CD14-positive monocyte (primary cell): Measurements from ENCODE around the gene GNAZ. TPM values are rescaled to one million over a fixed set of nuclear protein-coding genes. Genes with fewer than 3 reads are reported as not detected.

ENCODE experiments used
- DNase-seq, 3 donors: peaks; one replicate each; pipeline ENCODE4 v3.0.0-alpha.2; 2011 to 2022
- H2AFZ ChIP-seq: 2 replicates; pipeline ENCODE4 v1.6.0; 2012; ENCODE audit warnings: mild to moderate bottlenecking, low read depth, low read length, inconsistent platforms; ENCODE audit not compliant: insufficient read depth, poor library complexity, severe bottlenecking
- H3K27ac ChIP-seq, 2 donors: 1 replicate in 1 of 2; 2 replicates in 1 of 2; pipeline ENCODE4 v1.5.1; 2012 to 2013; ENCODE audit warnings: low read length in 2 of 2, control low read depth in 1 of 2, inconsistent platforms in 1 of 2, low read depth in 1 of 2, mild to moderate bottlenecking in 1 of 2
- H3K27me3 ChIP-seq, 2 donors: one replicate each; pipeline versions ENCODE4 v1.6.0 to v1.6.1; 2011 to 2013; ENCODE audit warnings: low read length in 2 of 2; ENCODE audit not compliant: control insufficient read depth in 2 of 2, insufficient read depth in 2 of 2
- H3K36me3 ChIP-seq, 2 donors: replicated peaks in 1 of 2; 1 replicate in 1 of 2; 2 replicates in 1 of 2; pipeline versions ENCODE4 v1.5.1 to v1.6.1; 2012 to 2013; ENCODE audit warnings: low read length in 2 of 2, control low read depth in 1 of 2, inconsistent platforms in 1 of 2, mild to moderate bottlenecking in 1 of 2; ENCODE audit not compliant: insufficient read depth in 2 of 2, control insufficient read depth in 1 of 2
- H3K4me1 ChIP-seq, 2 donors: 1 replicate in 1 of 2; 2 replicates in 1 of 2; pipeline versions ENCODE4 v1.5.1 to v1.6.1; 2012 to 2013; ENCODE audit warnings: low read length in 2 of 2, control low read depth in 1 of 2, inconsistent platforms in 1 of 2, mild to moderate bottlenecking in 1 of 2, moderate library complexity in 1 of 2; ENCODE audit not compliant: insufficient read depth in 2 of 2, control insufficient read depth in 1 of 2
- H3K4me2 ChIP-seq: replicated peaks from 2 replicates; pipeline ENCODE3; 2012; ENCODE audit warnings: low read length, moderate library complexity, mild to moderate bottlenecking; ENCODE audit not compliant: poor library complexity, severe bottlenecking; ENCODE audit errors: extremely low read depth
- H3K4me3 ChIP-seq, 3 experiments: fragments of 200-600 bp in 1 of 3; sonication (generic) in 1 of 3; replicated peaks in 1 of 3; 1 replicate in 2 of 3; 2 replicates in 1 of 3; pipeline ENCODE4 v1.5.1; 2011 to 2013; ENCODE audit warnings: low read length in 3 of 3, mild to moderate bottlenecking in 3 of 3, control low read depth in 2 of 3, low read depth in 2 of 3, inconsistent platforms in 1 of 3, moderate library complexity in 1 of 3
- H3K79me2 ChIP-seq: 2 replicates; pipeline ENCODE4 v1.6.0; 2012; ENCODE audit warnings: mild to moderate bottlenecking, control low read depth, inconsistent platforms, low read length, moderate library complexity; ENCODE audit not compliant: insufficient read depth
- H3K9ac ChIP-seq: 2 replicates; pipeline ENCODE4 v1.6.0; 2017; ENCODE audit warnings: low read length, mild to moderate bottlenecking; ENCODE audit not compliant: insufficient read depth, poor library complexity, severe bottlenecking
- H3K9me3 ChIP-seq, 2 donors: replicated peaks in 1 of 2; 1 replicate in 1 of 2; 2 replicates in 1 of 2; pipeline versions ENCODE4 v1.5.1 to v1.6.1; 2012 to 2013; ENCODE audit warnings: low read length in 2 of 2, control low read depth in 1 of 2; ENCODE audit not compliant: control insufficient read depth in 1 of 2, insufficient read depth in 1 of 2
- H4K20me1 ChIP-seq: 2 replicates; pipeline ENCODE4 v1.6.0; 2012; ENCODE audit warnings: mild to moderate bottlenecking, low read length, control low read depth, moderate library complexity; ENCODE audit not compliant: insufficient read depth
- H3K27ac Mint-ChIP-seq, 7 donors: one replicate each; pipeline ENCODE4 v1.8.0; 2020; ENCODE audit warnings: mild to moderate bottlenecking in 7 of 7, mixed read lengths in 7 of 7, moderate library complexity in 6 of 7, inconsistent platforms in 2 of 7
- H3K27me3 Mint-ChIP-seq, 3 donors: one replicate each; pipeline ENCODE4 v1.8.0; 2021 to 2022; ENCODE audit warnings: low read depth in 3 of 3, mild to moderate bottlenecking in 3 of 3, mixed read lengths in 3 of 3, moderate library complexity in 3 of 3, inconsistent platforms in 1 of 3
- H3K36me3 Mint-ChIP-seq, 2 donors: one replicate each; pipeline ENCODE4 v1.8.0; 2020; ENCODE audit warnings: mixed read lengths in 2 of 2, inconsistent platforms in 1 of 2, mild to moderate bottlenecking in 1 of 2
- H3K4me1 Mint-ChIP-seq: one replicate; pipeline ENCODE4 v1.8.0; 2020; ENCODE audit warnings: mild to moderate bottlenecking, mixed read lengths
- H3K4me3 Mint-ChIP-seq, 2 donors: one replicate each; pipeline ENCODE4 v1.8.0; 2020; ENCODE audit warnings: mild to moderate bottlenecking in 2 of 2, mixed read lengths in 2 of 2, moderate library complexity in 1 of 2
- H3K9me3 Mint-ChIP-seq, 7 donors: one replicate each; pipeline ENCODE4 v1.8.0; 2020 to 2022; ENCODE audit warnings: mixed read lengths in 7 of 7, mild to moderate bottlenecking in 6 of 7, moderate library complexity in 6 of 7, inconsistent platforms in 2 of 7
- CTCF ChIP-seq: fragments of 200-600 bp; IDR thresholded peaks from one replicate; pipeline ENCODE4 v1.8.0; 2022; ENCODE audit warnings: antibody characterized with exemption, mild to moderate bottlenecking
- WGBS: methylation state at CpG from one replicate; pipeline ENCODE4 v1.1.5; 2013; ENCODE audit warnings: missing lambda C conversion rate; ENCODE audit not compliant: insufficient coverage; 5-methylcytosine and 5-hydroxymethylcytosine counted together
- intact Hi-C, 2 donors: fragments of 100-400 bp; cut with micrococcal nuclease; formaldehyde crosslinking; loops; one replicate each; pipeline versions ENCODE4 v1.15.0 to v1.15.1; 2023
- polyA plus RNA-seq, 3 donors: library from polyadenylated mRNA; depleted of rRNA in 1 of 3; unstranded in 2 of 3; stranded (reverse) in 1 of 3; fragments of 300-500 nt in 2 of 3; fragments of >200 nt in 1 of 3; fragmentation: Illumina TruSeq in 2 of 3; gene quantifications; 1 replicate in 2 of 3; 2 replicates in 1 of 3; pipeline ENCODE4 v1.2.3, GENCODE V29; 2012 to 2021

GNAZ gene
- polyA plus RNA-seq, 3 donors, result 0.04 to 0.05 TPM; not detected in 1

GRCh38 chr22:23102776-23103175 lies 32.5 kb downstream of the GNAZ start:
- H3K36me3 ChIP-seq, result no peaks in the 10 kb centered on the region
- H3K9ac ChIP-seq, result no peak overlapping the region
- Mint-ChIP-seq H3K4me3 (no peak overlapping the region), H3K9me3 (peaks cover 0 to 1% (median 0%) of the 10 kb centered on the region in 7 donors), H3K36me3 (no peaks in the 10 kb centered on the region), H3K4me1 (no peaks in the 10 kb centered on the region), H3K27ac (no peak overlapping the region), H3K27me3 (peaks cover 0 to 2% (median 0%) of the 10 kb centered on the region in 3 donors)
- no peak overlapping the region for H3K4me3 ChIP-seq
- intact Hi-C loops, result no loop called here
- H2AFZ ChIP-seq, result no peak overlapping the region
- no peaks in the 10 kb centered on the region for H3K79me2 ChIP-seq
- H3K27ac ChIP-seq, result no peak overlapping the region
- TF ChIP-seq CTCF, result no peak
- H3K27me3 ChIP-seq, result no peaks in the 10 kb centered on the region
- no peak overlapping the region for H3K4me2 ChIP-seq
- no peaks in the 10 kb centered on the region for H3K4me1 ChIP-seq
- WGBS, result 94% methylated on average over 2 of the region's 3 CpGs
- H4K20me1 ChIP-seq, result no peaks in the 10 kb centered on the region
- DNase-seq, result no peak
- H3K9me3 ChIP-seq, result no peaks in the 10 kb centered on the region

- Mint-ChIP-seq H3K4me1 (no peaks in the 10 kb centered on the region), H3K27me3 (peaks cover 0 to 2% (median 0%) of the 10 kb centered on the region in 3 donors), H3K27ac (no peak overlapping the region), H3K4me3 (no peak overlapping the region), H3K9me3 (no peaks in the 10 kb centered on the region), H3K36me3 (no peaks in the 10 kb centered on the region)
- no peak overlapping the region for H3K4me3 ChIP-seq
- no peak overlapping the region for H2AFZ ChIP-seq
- H3K9me3 ChIP-seq, result no peaks in the 10 kb centered on the region
- no peak for DNase-seq
- WGBS, result 95% methylated on average over 12 of the region's 13 CpGs
- H3K27me3 ChIP-seq, result no peaks in the 10 kb centered on the region
- H3K27ac ChIP-seq, result no peak overlapping the region
- no peaks in the 10 kb centered on the region for H3K36me3 ChIP-seq
- intact Hi-C loops, result no loop called here
- no peaks in the 10 kb centered on the region for H3K4me1 ChIP-seq
- TF ChIP-seq CTCF, result no peak
- no peaks in the 10 kb centered on the region for H3K79me2 ChIP-seq
- H3K4me2 ChIP-seq, result no peak overlapping the region
- no peaks in the 10 kb centered on the region for H4K20me1 ChIP-seq
- no peak overlapping the region for H3K9ac ChIP-seq
Observed at GRCh38 chr22:23103199-23103954, 33.1 kb downstream of the GNAZ start.
